HG03108 (cell line): ENCODE measurements around the gene TSHZ1.

Source experiments
- ATAC-seq: cut with Tn5 transposase; IDR thresholded peaks from one replicate; pipeline ENCODE4 v1.9.1; 2021; ENCODE audit warnings: moderate library complexity; ENCODE audit not compliant: unreplicated experiment

Gene TSHZ1

GRCh38 chr18:75338631-75339030 lies 128.0 kb downstream of the TSHZ1 start:
- no peak for ATAC-seq
